Spleen (tissue), 7 donors: ENCODE data around the gene ARL15.

ENCODE experiments used
- POLR2A ChIP-seq, 3 donors: fragments of 450-650 bp; IDR thresholded peaks; one replicate each; pipeline ENCODE4 v1.5.1; 2017; ENCODE audit warnings: antibody characterized with exemption in 3 of 3, mild to moderate bottlenecking in 1 of 3
- POLR2AphosphoS5 ChIP-seq, 3 donors: sonication (generic); formaldehyde crosslinking; IDR thresholded peaks; one replicate each; pipeline ENCODE4 v1.5.1; 2017; ENCODE audit warnings: antibody characterized with exemption in 3 of 3
- TF ChIP-seq, protein P1 (sequence below), 11 experiments: fragments of 200-600 bp in 7 of 11; fragments of 450-650 bp in 4 of 11; sonication (generic) in 4 of 11; IDR thresholded peaks in 8 of 11; conservative IDR thresholded peaks in 3 of 11; 1 replicate in 7 of 11; 2 replicates in 4 of 11; pipeline versions ENCODE4 v1.4.0 to v1.8.0; 2016 to 2021; ENCODE audit warnings: antibody characterized with exemption in 11 of 11, inconsistent platforms in 4 of 11, mild to moderate bottlenecking in 1 of 11
- donor health status: DM: no; HTN: no; CAD: no; lungs with moderate emphysema.
- donor health status: DM: no; HTN: no; CAD: no.
- donor health status: DM: no; HTN: no; CAD: no.

DNA sequence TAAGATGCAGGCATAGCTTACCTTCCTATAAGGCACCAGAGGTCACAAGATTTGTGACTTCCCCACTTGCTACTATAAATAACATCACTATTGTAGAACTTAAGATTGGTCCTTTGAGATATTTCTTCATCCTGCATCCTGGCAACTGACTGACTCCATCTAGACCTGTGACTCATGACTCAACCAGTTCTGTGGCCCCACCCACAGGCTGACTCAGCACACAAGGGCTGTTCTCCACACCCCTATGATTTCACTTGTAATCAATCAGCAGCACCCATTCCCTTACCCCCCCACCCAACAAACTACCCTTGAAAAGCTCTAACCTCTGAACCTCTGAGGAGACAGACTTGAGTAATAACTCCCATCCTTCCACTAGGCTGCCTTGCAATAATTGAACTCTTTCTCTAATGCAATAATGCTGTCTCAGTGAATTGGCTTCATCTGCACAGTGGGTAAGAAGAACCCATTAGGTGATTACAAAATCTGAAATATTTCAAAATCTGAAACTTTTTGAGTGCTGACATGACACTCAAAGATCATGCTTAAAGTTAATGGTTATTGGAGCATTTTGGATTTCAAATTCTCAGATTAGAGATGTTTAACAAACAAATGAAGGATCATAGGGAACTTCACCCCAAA, 296.7 kb downstream of the ARL15 start:
- TF ChIP-seq POLR2A (IDR thresholded peaks at IDR 0.05) (no peak), POLR2AphosphoS5 (IDR thresholded peaks at IDR 0.05) (no peak)
- TF ChIP-seq, protein P1, sequence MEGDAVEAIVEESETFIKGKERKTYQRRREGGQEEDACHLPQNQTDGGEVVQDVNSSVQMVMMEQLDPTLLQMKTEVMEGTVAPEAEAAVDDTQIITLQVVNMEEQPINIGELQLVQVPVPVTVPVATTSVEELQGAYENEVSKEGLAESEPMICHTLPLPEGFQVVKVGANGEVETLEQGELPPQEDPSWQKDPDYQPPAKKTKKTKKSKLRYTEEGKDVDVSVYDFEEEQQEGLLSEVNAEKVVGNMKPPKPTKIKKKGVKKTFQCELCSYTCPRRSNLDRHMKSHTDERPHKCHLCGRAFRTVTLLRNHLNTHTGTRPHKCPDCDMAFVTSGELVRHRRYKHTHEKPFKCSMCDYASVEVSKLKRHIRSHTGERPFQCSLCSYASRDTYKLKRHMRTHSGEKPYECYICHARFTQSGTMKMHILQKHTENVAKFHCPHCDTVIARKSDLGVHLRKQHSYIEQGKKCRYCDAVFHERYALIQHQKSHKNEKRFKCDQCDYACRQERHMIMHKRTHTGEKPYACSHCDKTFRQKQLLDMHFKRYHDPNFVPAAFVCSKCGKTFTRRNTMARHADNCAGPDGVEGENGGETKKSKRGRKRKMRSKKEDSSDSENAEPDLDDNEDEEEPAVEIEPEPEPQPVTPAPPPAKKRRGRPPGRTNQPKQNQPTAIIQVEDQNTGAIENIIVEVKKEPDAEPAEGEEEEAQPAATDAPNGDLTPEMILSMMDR (IDR thresholded peaks at IDR 0.05 in 8 of 11, conservative IDR thresholded peaks at IDR 0.05 in 3 of 11), result no peak
